Loucy (cell line): ENCODE measurements around the gene AGRN.

Experiments used
- H2AFZ ChIP-seq: fragments of 200-600 bp; sonication (generic); 2 replicates; pipeline ENCODE4 v1.6.0; 2016; ENCODE audit warnings: antibody characterized with exemption, mild to moderate bottlenecking, low read length, moderate library complexity
- H3F3A ChIP-seq: fragments of 200-600 bp; 2 replicates; pipeline ENCODE4 v1.6.0; 2016; ENCODE audit warnings: antibody characterized with exemption, low read depth, mild to moderate bottlenecking
- H3K27me3 ChIP-seq: fragments of 200-600 bp; sonication (generic); 2 replicates; pipeline ENCODE4 v1.6.1; 2014; ENCODE audit warnings: low read length, mild to moderate bottlenecking; ENCODE audit not compliant: insufficient read depth, poor library complexity, severe bottlenecking
- H3K36me3 ChIP-seq: fragments of 200-600 bp; sonication (generic); 2 replicates; pipeline ENCODE4 v1.6.1; 2016; ENCODE audit warnings: low read length; ENCODE audit not compliant: insufficient read depth
- H3K4me1 ChIP-seq: fragments of 200-600 bp; sonication (generic); 2 replicates; pipeline ENCODE4 v1.5.1; 2014; ENCODE audit warnings: low read length, mild to moderate bottlenecking; ENCODE audit not compliant: insufficient read depth, poor library complexity, severe bottlenecking
- H3K4me2 ChIP-seq: fragments of 200-600 bp; sonication (generic); 2 replicates; pipeline ENCODE4 v1.6.0; 2014; ENCODE audit warnings: antibody characterized with exemption, low read length, low read depth, mild to moderate bottlenecking; ENCODE audit not compliant: poor library complexity, severe bottlenecking
- H3K4me3 ChIP-seq: fragments of 200-600 bp; sonication (generic); 2 replicates; pipeline ENCODE4 v1.5.1; 2014; ENCODE audit warnings: low read length, mild to moderate bottlenecking, mixed read lengths; ENCODE audit not compliant: poor library complexity, severe bottlenecking
- H3K79me2 ChIP-seq: fragments of 200-600 bp; sonication (generic); 2 replicates; pipeline ENCODE4 v1.6.1; 2014; ENCODE audit warnings: low read length; ENCODE audit not compliant: insufficient read depth
- H3K9ac ChIP-seq: fragments of 200-600 bp; sonication (generic); 2 replicates; pipeline ENCODE4 v1.6.0; 2014; ENCODE audit warnings: mild to moderate bottlenecking, low read depth, low read length, moderate library complexity; ENCODE audit not compliant: poor library complexity, severe bottlenecking
- H3K9me2 ChIP-seq: fragments of 200-600 bp; sonication (generic); replicated peaks from 2 replicates; pipeline ENCODE4 v1.6.1; 2016; ENCODE audit warnings: low read depth, low read length, mixed read lengths
- H3K9me3 ChIP-seq: fragments of 200-600 bp; sonication (generic); 2 replicates; pipeline ENCODE4 v1.6.1; 2014; ENCODE audit warnings: mild to moderate bottlenecking, antibody characterized with exemption, low read length, low read depth; ENCODE audit not compliant: insufficient read depth
- H4K20me1 ChIP-seq: fragments of 200-600 bp; sonication (generic); 2 replicates; pipeline ENCODE4 v1.6.0; 2014; ENCODE audit warnings: antibody characterized with exemption, low read length, mild to moderate bottlenecking; ENCODE audit not compliant: insufficient read depth, poor library complexity, severe bottlenecking
- CTCF ChIP-seq: fragments of 200-600 bp; sonication (generic); conservative IDR thresholded peaks from 2 replicates; pipeline ENCODE4 v1.5.1; 2014; ENCODE audit warnings: mild to moderate bottlenecking, antibody characterized with exemption, low read length
- EZH2phosphoT487 ChIP-seq: fragments of 200-600 bp; IDR thresholded peaks from 2 replicates; pipeline ENCODE4 v1.6.1; 2018; ENCODE audit warnings: antibody characterized with exemption, mild to moderate bottlenecking, moderate library complexity, borderline replicate concordance

AGRN gene

GRCh38 chr1:1040004-1040991 is 20.4 kb downstream of the AGRN start:
- H3K4me2 ChIP-seq = peak overlapping the region; percentile 57
- H3K9ac ChIP-seq = peak overlapping the region; percentile 34
- H4K20me1 ChIP-seq = no peaks in the 10 kb centered on the region
- no peaks in the 10 kb centered on the region for H3K27me3 ChIP-seq
- H3K79me2 ChIP-seq = no peaks in the 10 kb centered on the region
- H3K4me1 ChIP-seq = peaks cover 13% of the 10 kb centered on the region
- H3K9me2 ChIP-seq = no peaks in the 10 kb centered on the region
- no peak for TF ChIP-seq CTCF
- no peak for TF ChIP-seq EZH2phosphoT487
- H3K9me3 ChIP-seq = no peaks in the 10 kb centered on the region
- peak overlapping the region; percentile 52 for H3K4me3 ChIP-seq
- H3F3A ChIP-seq = no peaks in the 10 kb centered on the region
- no peaks in the 10 kb centered on the region for H3K36me3 ChIP-seq
- H2AFZ ChIP-seq = no peak overlapping the region

- no peaks in the 10 kb centered on the region for H3K79me2 ChIP-seq
- H3K27me3 ChIP-seq = no peaks in the 10 kb centered on the region
- H3K4me2 ChIP-seq = no peak overlapping the region
- H3K9me2 ChIP-seq = no peaks in the 10 kb centered on the region
- H3K4me3 ChIP-seq = no peak overlapping the region
- H2AFZ ChIP-seq = no peak overlapping the region
- H3K4me1 ChIP-seq = peaks cover 13% of the 10 kb centered on the region
- no peaks in the 10 kb centered on the region for H4K20me1 ChIP-seq
- H3K9me3 ChIP-seq = no peaks in the 10 kb centered on the region
- no peak overlapping the region for H3K9ac ChIP-seq
- H3F3A ChIP-seq = no peaks in the 10 kb centered on the region
- TF ChIP-seq CTCF (no peak), EZH2phosphoT487 (no peak)
- H3K36me3 ChIP-seq = no peaks in the 10 kb centered on the region
Measured at GRCh38 chr1:1041092-1041523, 21.2 kb downstream of the AGRN start.

GRCh38 chr1:1041873-1042272 is 22.0 kb downstream of the AGRN start:
- H3K4me3 ChIP-seq = no peak overlapping the region
- H3K4me2 ChIP-seq = no peak overlapping the region
- H3K9me3 ChIP-seq = no peaks in the 10 kb centered on the region
- no peaks in the 10 kb centered on the region for H3F3A ChIP-seq
- TF ChIP-seq EZH2phosphoT487 (no peak), CTCF (no peak)
- H2AFZ ChIP-seq = no peak overlapping the region
- no peaks in the 10 kb centered on the region for H3K27me3 ChIP-seq
- H3K9ac ChIP-seq = no peak overlapping the region
- no peaks in the 10 kb centered on the region for H3K9me2 ChIP-seq
- H3K79me2 ChIP-seq = no peaks in the 10 kb centered on the region
- no peaks in the 10 kb centered on the region for H4K20me1 ChIP-seq
- H3K36me3 ChIP-seq = no peaks in the 10 kb centered on the region
- peaks cover 13% of the 10 kb centered on the region for H3K4me1 ChIP-seq
